HG03103 (cell line): ENCODE data around the gene PTGS1.
"Not testable (repeated sequence)": the region's sequence is repeated elsewhere in the genome, so short reads cannot be mapped to it uniquely, and the experiment has no call there.

Experiments
- ATAC-seq: cut with Tn5 transposase; IDR thresholded peaks from one replicate; pipeline ENCODE4 v1.9.1; 2021; ENCODE audit warnings: low read depth; ENCODE audit not compliant: unreplicated experiment

PTGS1 gene

DNA sequence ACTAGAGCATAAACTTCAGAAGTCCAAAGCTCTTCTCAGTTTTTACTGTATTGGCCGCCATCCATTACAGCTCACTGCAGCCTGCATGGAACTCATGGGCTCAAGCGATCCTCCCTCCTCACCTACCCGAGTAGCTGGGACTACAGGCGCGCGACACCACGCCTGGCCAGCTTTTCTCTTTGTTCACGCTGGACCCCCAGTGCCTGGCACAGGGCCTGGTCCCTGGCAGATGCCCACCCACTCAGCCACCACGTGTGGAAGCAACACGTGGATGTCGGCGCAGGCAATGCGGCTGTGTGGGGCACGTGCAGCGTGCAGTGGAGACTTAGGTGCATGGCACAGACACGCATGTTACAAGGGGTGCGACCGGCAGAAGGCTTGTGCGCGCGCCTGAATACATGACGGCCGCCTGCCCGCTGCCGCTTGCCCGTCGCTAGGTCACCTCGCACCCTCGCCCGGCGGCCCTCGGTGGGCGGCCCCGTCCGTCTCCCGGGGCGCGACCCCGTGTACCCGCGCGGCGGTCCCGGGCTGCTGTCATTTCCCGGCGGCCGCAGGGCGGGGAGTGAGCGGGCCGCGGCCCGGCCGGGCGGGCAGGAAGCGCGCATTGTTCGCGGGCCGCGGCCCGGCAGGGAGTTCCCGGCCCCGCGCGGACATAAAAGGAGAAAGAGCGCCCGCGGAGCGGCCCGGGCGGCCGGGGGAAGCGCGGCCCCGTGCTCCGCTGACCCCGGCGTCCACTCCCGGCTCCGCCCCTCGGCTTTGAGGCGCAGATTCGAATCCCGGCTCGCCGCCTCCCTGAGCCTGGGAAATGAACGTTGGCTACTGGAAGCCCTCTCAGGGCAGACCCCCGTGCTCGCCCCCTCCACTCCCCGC lies 24.1 kb upstream of the PTGS1 start:
- no peak for ATAC-seq

DNA sequence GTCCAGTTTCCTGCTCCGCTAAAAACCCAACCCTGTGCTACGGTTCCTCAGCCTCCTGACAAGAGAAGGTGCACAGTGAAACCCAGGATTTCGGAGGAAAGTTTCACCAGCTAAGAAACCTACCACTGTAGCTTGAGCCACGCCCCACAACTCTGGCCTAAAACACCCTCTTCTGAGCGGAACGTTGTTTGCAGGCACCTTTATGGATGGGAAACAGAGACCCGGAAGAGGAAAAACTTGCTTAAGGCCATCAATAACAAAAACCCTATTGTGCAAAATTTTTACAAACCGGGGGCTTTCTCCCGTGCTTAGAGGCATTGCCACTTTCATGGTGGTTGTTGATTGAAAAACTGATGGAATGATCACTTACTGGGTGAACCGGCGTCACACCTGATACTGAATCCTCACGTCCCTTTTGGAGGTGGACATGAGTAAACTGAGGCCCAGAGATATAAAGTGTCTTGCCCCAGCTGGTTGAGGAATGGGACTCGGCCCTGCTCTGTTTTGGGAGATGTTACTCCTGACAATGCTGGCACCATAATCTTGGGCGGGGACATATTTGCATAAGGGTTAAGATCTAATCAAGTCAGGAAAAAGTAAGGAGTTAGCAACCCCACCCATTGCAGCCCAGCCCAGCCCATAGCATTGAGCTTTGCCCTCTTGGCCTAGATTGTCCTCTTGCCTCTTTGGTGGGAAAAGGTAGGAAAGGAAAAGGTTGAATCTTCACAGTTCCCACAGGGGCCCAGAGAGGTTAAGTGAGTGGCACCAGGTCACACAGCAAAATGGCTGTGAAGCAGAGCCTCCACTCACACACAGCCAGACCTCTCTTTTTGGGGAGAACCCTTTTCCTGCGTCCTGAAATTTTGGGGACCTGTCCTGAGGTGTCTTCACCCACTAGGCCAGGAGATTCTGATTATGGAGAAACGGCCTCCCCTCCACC lies 23.2 kb upstream of the PTGS1 start:
- ATAC-seq = no peak

DNA sequence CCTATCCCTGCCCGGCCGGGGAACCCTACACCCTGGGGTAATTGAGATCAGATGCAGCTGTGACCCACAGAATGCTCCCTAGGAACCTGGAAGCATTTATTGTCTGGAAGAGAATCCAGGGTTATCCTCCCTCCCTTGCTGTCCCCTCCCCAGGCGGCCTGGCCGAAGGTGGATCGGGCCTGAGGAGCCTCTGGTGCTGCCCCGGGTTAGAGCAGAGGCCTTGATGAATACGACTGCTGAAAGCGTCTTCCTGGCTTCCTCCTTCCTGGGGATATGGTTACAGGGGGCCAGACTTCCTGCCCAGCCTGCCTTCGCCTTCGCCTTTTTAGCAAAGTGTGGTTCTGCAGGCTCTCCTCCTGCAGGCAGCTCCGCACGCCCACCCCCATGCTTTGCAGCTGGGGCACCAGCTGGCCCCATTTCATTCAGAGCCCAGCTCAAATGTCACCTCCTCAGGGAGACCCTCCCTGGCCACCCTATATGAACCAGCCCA lies 22.5 kb upstream of the PTGS1 start:
- no peak for ATAC-seq

DNA sequence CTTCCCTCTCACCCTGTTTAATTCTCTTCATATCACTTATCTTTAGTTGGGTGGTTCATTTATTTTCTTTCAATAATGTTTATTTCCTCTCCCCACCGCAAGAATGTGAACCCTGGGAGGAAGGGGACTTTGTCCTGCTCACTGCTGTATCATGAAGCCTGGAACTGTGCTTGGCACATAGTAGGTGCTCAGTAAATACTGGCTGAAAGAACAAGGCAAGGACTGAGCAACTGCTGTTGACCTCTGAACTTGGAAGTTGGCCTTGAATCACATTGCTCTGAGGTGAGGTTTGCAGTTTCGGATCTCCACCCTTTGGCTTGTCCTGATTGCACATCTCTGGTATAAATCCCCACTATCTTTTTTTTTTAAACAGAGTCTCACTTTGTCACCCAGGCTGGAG lies 22.0 kb upstream of the PTGS1 start:
- ATAC-seq = no peak

DNA sequence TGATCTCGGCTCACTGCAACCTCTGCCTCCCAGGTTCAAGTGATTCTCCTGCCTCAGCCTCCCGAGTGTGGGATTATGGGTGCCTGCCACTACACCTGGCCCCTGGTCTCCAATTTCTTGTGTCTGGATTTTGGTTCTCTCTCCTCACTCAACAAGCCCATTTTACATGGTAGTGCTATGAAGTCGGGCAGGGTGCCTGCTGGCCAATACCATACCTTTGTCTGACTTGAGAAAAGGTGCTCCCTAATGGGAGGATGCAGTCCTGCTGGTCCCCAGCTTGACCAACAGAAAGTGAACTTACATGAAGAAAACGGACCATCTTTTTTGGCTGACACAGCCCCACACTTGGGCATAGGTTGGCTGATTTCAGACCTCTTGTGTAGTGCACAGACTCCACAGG lies 21.6 kb upstream of the PTGS1 start:
- no peak for ATAC-seq

DNA sequence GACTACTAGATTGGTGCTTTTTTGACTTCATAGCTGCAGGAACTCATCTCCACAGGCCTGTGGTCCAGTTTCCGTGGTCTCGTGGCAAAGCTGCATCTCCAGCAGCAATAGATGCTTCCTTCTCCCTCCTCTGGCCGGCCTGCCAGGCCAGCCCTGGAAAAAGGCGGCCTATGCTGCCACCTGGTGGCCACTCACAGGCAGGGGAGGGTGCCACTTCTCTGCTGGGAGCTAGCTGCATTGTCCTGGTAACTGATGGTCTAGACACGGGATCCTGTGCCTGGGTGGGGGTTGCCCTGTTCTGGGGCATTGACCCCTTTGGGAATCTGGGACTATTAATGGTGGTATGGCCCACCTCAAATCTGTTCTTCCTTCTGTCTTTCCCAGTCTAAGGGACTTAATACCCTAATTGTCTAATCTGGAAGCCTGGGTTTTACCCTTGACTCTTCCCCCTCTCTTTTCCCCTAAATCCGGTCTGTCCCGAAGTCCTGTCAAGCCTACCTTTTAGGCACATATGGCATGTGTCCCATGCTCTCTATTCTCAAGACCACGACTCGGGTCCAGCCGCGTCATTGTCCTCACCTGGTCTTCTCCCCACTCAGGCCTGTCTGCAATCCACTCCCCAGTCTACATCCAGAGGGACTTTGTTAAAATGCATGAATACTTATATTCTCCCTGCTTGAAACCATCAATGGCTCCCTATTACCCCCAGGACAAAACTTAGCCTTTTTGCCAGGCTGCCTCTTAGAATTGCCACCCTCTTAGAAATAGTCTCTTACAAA lies 20.1 kb upstream of the PTGS1 start:
- peak; percentile 83 for ATAC-seq

DNA sequence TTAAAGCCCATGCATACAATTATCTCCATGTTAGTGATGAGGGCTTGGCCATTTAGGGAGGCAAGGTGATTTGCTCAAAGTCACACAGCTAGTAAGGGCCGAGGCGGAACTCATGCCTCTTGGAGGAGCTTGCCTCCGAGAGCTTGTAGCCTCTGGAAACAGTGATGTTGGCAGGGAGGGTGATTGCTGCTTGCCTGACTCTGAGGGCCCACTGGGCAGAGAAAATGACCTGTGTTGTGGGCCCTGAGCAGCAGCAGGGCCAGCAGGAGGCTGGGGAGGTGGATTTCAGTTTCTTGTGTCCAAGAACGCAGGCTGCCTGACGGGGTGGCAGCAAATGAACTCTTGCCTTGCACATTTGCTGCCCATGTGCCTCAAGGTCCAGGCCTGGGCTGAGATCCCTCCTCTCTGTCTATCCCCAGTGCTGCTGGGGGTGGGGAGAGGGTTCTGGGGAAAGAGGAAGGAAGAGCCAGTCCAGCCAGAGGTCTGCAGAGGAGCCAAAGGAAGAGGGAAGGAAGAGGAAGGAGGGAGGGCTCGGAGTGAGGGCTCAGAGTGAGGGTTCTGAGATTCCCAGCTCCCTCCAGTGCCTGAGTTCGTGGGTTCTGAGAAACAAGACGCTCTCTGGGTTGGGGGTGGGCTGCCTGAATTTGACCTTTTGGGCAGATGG lies 16.2 kb upstream of the PTGS1 start:
- no peak for ATAC-seq

DNA sequence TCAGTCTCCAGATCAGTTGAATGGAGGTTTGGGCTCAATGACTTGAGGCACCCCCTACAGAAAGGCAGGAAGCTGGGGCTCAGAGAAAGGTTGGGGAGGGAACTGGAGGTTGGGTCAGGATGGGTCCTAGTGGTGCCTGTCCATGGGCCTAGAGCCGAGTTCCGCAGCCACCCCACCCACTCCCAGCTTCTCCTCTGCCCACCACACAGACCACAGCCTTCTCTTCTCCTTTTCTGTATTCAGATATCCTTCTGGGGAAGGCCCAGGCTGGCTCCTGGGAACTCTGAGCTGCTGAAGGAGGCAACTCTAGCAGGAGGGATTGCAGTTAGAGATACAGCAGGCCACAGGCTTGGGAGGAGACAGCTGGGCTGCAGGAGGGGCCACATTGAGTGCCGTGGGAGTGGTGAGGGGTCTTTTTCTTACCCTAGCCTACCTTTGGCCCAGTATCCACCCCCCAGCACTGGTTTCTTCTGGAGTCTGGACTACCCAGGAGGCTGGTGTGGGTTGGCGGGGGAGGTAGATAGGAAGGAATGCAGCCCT lies 15.4 kb upstream of the PTGS1 start:
- ATAC-seq = no peak

DNA sequence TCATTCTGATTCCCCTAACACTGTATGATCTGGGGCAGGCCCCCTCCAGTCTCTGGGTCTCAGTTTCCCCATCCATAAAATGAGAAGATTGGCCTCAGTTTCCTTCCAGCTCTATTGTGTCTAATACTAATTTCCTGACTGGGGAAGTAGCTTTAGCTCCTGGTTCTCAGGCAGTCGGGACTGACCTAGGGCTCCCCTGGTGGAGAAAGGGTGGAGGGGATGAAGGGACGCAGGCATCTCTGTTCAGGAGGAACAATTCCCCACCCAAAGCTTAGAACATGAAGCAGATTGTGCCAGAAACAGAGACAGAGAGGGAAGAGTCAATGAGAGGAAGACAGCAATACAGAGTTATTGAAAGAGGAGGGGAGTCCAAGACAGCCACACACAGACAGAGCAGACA lies 14.2 kb upstream of the PTGS1 start:
- no peak for ATAC-seq

DNA sequence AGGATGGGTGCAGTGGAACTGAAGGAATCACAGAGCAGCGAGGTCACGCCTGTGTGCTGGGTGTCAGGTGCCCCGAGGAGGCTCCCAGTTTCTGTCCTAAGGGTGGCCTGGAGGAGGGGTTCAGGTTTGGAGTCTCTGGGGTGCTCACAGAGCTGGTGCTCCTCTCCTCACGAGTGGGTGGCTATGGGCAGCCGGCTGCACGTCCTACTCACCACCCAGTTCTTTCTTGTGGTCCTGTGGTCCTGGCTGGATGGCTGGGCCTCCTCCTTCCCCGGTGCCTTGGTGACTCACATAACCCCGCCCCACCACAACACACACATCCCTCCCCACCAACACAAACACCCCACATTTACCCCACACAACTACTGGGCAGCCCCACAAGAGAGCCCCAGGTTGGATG lies 9.9 kb upstream of the PTGS1 start:
- no peak for ATAC-seq

DNA sequence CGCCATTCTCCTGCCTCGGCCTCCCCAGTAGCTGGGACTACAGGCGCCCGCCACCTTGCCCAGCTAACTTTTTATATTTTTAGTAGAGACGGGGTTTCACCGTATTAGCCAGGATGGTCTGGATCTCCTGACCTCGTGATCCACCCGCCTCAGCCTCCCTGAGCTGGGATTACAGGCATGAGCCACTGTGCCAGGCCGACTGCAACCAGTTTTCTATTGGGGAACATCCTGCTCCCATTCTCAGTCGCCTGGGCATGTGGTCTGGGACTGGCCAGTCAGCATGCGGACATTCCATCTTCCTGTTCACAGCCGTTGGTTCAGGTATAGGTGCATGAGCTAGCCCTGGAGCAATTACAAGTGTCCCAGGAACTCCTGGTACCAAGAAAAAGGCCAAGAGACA lies 7.7 kb upstream of the PTGS1 start:
- ATAC-seq = not testable (repeated sequence)

DNA sequence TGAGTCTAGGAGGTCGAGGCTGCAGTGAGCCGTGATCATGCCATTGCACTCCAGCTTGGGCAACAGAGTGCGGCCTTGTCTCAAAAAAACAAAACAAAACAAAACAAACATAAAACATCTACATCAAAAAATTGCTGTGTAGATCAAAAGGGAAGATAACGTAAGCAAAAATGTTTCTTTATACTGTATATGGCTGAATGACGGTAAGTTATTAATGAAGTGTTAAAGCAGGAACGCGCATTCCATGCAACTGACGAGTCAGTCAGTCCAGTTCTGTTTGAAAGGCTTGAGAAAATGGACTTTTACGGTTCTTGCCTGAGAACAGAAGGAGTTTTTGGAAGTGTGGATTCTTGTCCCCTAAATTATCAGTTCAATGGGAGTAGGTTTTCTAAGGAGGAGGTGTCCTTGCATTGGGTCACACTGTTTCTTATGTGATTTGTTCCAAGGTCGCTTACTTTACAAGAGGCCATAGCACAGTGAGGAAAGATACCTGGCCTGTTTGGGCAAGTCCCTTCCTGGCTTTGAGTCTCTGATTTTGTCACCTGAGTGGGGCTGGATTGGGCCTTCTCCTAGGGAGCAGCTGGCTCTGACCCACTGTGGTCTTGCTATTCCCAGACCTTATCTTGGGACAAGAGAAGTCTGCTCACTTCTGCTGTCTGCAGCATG lies 6.6 kb upstream of the PTGS1 start:
- no peak for ATAC-seq

DNA sequence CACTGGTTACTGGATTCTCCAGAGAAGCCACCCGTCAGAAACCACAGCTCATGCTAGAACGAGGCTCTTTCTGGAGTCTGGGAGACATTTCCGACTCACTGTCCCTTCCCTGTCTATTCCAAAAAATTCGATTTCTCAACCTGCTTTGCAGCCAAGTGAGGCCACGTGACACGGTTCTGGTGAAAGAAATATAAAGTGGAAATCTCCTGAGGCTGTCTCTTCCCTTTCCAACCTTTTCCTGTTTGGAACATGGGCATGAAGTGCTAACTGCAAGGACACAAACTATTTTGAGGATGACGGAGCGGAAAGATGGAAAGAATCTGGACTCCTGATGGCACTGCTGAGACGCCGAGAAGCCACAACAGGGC lies 6.1 kb upstream of the PTGS1 start:
- ATAC-seq = no peak

DNA sequence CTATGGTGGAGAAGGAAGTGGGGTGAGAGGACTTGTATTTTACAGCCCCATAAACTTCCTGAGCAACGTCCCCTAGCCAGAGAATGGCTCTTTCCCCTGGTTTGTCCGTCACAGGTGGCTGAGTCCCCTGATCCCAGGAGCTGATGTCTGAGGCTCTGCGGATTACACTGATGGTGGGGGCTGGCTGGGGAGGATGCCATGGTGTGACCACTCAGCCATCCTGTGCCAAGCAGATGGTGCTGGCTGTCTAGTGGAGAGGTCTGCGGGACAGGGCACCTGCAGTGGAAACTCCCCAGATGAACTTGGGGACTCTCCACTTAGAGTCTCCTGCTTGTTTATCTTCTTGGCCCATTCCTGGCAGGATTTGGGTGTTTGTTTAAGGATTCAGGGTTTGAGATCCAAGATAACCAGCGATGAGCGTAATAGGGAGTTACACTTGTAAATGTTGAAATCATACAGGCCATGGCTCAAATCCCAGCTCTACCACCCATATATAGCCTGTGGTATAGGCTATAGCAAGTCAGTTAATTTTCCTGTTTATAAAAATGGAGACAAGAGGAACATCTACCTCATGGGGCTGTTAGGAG lies 4.7 kb upstream of the PTGS1 start:
- ATAC-seq = no peak

DNA sequence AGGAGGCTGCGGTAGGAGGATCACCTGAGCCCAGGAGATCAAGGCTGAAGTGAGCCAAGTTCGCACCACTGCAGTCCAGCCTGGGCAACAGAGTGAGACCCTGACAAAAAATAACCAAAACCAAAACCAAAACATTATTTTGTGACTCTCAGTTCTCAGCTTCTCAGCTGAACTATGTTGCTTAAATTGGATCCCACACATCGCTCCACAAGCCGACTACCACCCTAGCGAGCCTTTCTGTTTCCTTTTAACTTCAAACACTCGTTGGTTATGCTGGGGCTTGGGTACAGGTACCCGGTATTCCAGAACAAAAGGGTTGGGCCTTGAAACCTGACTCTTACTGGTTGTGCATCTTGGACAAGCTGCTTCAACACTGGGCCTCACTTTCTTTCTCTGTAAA lies 3.8 kb upstream of the PTGS1 start:
- ATAC-seq = no peak

DNA sequence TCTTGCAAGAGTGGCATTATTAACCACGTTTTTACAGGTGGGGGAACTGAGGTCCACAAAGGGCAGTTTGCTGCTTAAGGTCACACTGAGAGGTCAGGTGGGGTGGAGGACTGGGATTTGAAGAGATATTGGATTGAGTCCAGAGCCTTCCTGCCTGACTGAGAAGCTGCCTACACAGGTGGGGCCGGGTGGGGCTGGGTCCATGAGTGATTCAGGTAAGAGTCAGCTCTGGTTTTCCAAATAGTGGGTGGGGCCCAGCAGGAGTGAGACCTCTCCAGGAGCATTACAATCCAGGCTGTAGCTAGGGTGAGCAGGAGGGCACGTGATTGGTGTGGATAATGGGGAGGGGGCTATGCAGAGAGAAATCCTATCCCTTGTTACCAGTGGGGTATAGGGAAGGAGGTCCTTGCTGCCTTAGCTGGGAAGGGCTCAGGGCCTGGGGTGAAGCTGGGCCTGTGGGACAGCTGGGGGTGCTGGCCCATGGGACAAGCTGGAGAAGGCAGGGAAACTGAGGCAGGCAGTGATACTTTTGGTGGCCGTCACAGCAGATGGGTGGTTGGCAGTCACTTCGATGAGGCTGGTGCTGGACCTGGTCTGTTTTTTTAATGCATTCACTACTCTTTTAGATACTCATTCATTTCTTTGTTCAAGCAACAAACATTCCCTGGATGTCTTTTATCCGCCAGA lies 2.9 kb upstream of the PTGS1 start:
- ATAC-seq = no peak

DNA sequence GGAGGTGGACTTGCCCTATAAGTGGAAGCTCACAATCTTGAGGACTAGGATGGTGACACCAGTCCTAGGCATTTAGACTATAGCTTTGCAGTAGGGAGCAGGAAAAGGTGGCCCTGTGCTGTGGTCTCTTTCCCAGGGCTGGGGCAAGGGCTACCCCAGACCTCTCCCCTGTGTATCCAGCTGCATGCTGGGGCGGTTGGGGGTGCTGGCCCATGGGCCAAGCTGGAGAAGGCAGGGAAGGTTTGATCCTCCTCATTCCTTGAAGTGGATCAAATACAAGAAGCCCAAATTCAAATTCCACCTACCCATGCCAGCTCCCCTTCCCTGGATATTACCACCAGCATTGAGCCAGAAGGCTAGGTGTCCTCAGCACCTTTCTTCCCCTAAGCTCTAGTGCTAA lies 2.2 kb upstream of the PTGS1 start:
- ATAC-seq = no peak

DNA sequence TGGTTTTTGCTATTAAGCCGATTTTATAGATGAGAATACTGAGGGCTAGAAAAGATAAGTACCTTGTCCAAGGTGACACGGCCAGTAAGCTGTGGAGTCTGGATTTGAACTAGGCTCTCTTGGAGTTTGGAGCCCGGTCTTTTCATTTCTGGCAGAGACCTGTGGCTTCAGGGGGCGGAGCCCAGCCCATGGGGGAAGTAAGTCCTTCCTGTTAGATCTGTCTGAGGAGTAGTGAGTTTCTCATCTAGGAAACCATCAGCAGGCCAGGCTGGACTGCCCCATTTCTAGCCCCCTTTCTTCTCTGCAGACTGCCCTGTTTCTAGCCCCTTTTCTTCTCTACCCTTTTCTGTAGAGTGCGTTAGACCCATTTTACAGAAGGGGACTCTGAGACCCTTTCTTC lies 521 bp upstream of the PTGS1 start:
- peak; percentile 38 for ATAC-seq

DNA sequence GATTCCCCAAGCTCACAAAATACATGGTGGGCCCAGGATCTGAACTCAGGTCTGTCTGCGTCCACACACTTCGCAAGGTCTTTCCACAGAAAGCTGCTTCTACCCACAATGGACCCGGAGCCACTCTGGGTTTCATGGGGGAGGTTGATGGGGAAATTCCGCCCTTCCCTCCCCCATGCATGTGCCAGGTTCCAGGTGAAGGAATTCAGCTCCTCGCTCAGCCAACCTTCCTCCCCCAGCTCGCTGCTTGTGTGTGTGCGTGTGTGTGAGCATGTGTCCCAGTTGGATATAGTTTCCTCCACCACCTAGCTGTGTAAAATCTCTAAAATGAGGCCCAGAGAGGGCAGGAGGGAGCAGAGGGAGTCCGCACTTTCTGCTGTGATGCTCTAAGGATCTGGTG lies 1.0 kb downstream of the PTGS1 start:
- no peak for ATAC-seq
